ENCODE results near the gene NACC2.

Gene NACC2

GRCh38 chr9:136009516-136009915 lies 85.6 kb downstream of the NACC2 start:
- no peak overlapping the region for H2BK120ac ChIP-seq (ENCODE audit: low read depth, low read length)
- peaks cover 36 to 54% of the 10 kb centered on the region in 2 donors for H3K4me1 ChIP-seq (ENCODE audit: control insufficient read depth in 2 of 2, insufficient read depth in 1 of 2, low read depth in 1 of 2, low read length in 2 of 2)
- no peak overlapping the region for H3K9ac ChIP-seq (ENCODE audit: low read depth, low read length, poor library complexity)
- DNase-seq (ENCODE audit: low spot score): no peak
- no peak overlapping the region for H3K14ac ChIP-seq (ENCODE audit: low read length)
- H4K8ac ChIP-seq (ENCODE audit: low read depth, low read length): peak overlapping the region; percentile 89
- H3K4ac ChIP-seq (ENCODE audit: low read length): no peak overlapping the region
- H2BK5ac ChIP-seq (ENCODE audit: low read length): no peak overlapping the region
- peak overlapping the region; percentile 66 for H2BK12ac ChIP-seq (ENCODE audit: low read length)
- H2BK15ac ChIP-seq (ENCODE audit: low read length): peak overlapping the region; percentile 88
- peaks cover 0 to 2% of the 10 kb centered on the region in 2 donors for H3K9me3 ChIP-seq (replicated peaks in 1 of 2; ENCODE audit: control insufficient read depth in 2 of 2, insufficient read depth in 1 of 2, low read depth in 1 of 2, low read length in 2 of 2)
- H3K23ac ChIP-seq (ENCODE audit: low read depth, low read length, poor library complexity): no peak overlapping the region
- H4K91ac ChIP-seq (ENCODE audit: low read depth, low read length, poor library complexity): peak overlapping the region; percentile 97
- H3K79me1 ChIP-seq (ENCODE audit: low read depth, low read length): peaks cover 7% of the 10 kb centered on the region
- no peak overlapping the region for H3K27ac ChIP-seq (replicated peaks; ENCODE audit: low read length)
- peak overlapping the region; percentile 96 for H2AK5ac ChIP-seq (ENCODE audit: low read depth, low read length)
- no CpG with 5 or more reads among the region's 16 CpGs for WGBS, 2 donors (ENCODE audit: extremely low coverage in 2 of 2, insufficient read length in 2 of 2, insufficient replicate concordance in 1 of 2)
- H3K4me3 ChIP-seq (ENCODE audit: low read length in 2 of 2): no peak overlapping the region
- H3K27me3 ChIP-seq (ENCODE audit: control insufficient read depth in 3 of 3, insufficient read depth in 3 of 3, low read depth in 1 of 3, low read length in 3 of 3): no peaks in the 10 kb centered on the region
- H3K36me3 ChIP-seq (replicated peaks in 1 of 2; ENCODE audit: control insufficient read depth in 2 of 2, insufficient read depth in 2 of 2, low read length in 2 of 2): peaks cover 0 to 4% of the 10 kb centered on the region in 2 donors
- no peak overlapping the region for H3K4me2 ChIP-seq (ENCODE audit: insufficient read depth, low read length, poor library complexity, severe bottlenecking)
- H3K18ac ChIP-seq (ENCODE audit: low read length): peak overlapping the region; percentile 13
- no peak overlapping the region for H2AFZ ChIP-seq (ENCODE audit: low read length)

GRCh38 chr9:136008693-136008997 lies 86.4 kb downstream of the NACC2 start:
- Histone ChIP-seq H4K8ac (ENCODE audit: low read depth, low read length) (no peak overlapping the region), H2BK5ac (ENCODE audit: low read length) (peak overlapping the region; percentile 26), H3K36me3 (replicated peaks in 1 of 2; ENCODE audit: control insufficient read depth in 2 of 2, insufficient read depth in 2 of 2, low read length in 2 of 2) (peaks cover 0 to 4% of the 10 kb centered on the region in 2 donors), H2BK15ac (ENCODE audit: low read length) (peak overlapping the region; percentile 34), H2BK120ac (ENCODE audit: low read depth, low read length) (no peak overlapping the region), H3K4me2 (ENCODE audit: insufficient read depth, low read length, poor library complexity, severe bottlenecking) (no peak overlapping the region), H2BK12ac (ENCODE audit: low read length) (no peak overlapping the region), H3K79me1 (ENCODE audit: low read depth, low read length) (peaks cover 7% of the 10 kb centered on the region), H2AFZ (ENCODE audit: low read length) (peak overlapping the region; percentile 35), H3K18ac (ENCODE audit: low read length) (peak overlapping the region; percentile 44), H3K14ac (ENCODE audit: low read length) (no peak overlapping the region), H3K9me3 (replicated peaks in 1 of 2; ENCODE audit: control insufficient read depth in 2 of 2, insufficient read depth in 1 of 2, low read depth in 1 of 2, low read length in 2 of 2) (peaks cover 0 to 2% of the 10 kb centered on the region in 2 donors), H3K4me3 (ENCODE audit: low read length in 2 of 2) (no peak overlapping the region), H3K4me1 (ENCODE audit: control insufficient read depth in 2 of 2, insufficient read depth in 1 of 2, low read depth in 1 of 2, low read length in 2 of 2) (peaks cover 44 to 61% of the 10 kb centered on the region in 2 donors), H4K91ac (ENCODE audit: low read depth, low read length, poor library complexity) (no peak overlapping the region), H3K27ac (replicated peaks; ENCODE audit: low read length) (no peak overlapping the region), H2AK5ac (ENCODE audit: low read depth, low read length) (peak overlapping the region; percentile 96), H3K23ac (ENCODE audit: low read depth, low read length, poor library complexity) (no peak overlapping the region), H3K4ac (ENCODE audit: low read length) (no peak overlapping the region), H3K9ac (ENCODE audit: low read depth, low read length, poor library complexity) (no peak overlapping the region), H3K27me3 (ENCODE audit: control insufficient read depth in 3 of 3, insufficient read depth in 3 of 3, low read depth in 1 of 3, low read length in 3 of 3) (no peaks in the 10 kb centered on the region)
- no CpG with 5 or more reads among the region's 21 CpGs for WGBS, 2 donors (ENCODE audit: extremely low coverage in 2 of 2, insufficient read length in 2 of 2, insufficient replicate concordance in 1 of 2)
- DNase-seq (ENCODE audit: low spot score): no peak

- Histone ChIP-seq H3K36me3 (replicated peaks in 1 of 2; ENCODE audit: control insufficient read depth in 2 of 2, insufficient read depth in 2 of 2, low read length in 2 of 2) (peaks cover 0 to under 1% of the 10 kb centered on the region in 2 donors), H3K18ac (ENCODE audit: low read length) (peak overlapping the region; percentile 91), H3K27ac (replicated peaks; ENCODE audit: low read length) (peak overlapping the region; percentile 5), H4K91ac (ENCODE audit: low read depth, low read length, poor library complexity) (peak overlapping the region; percentile 50), H3K79me1 (ENCODE audit: low read depth, low read length) (peaks cover 7% of the 10 kb centered on the region), H2AFZ (ENCODE audit: low read length) (peak overlapping the region; percentile 35), H3K4me2 (ENCODE audit: insufficient read depth, low read length, poor library complexity, severe bottlenecking) (no peak overlapping the region), H2AK5ac (ENCODE audit: low read depth, low read length) (peak overlapping the region; percentile 89), H2BK15ac (ENCODE audit: low read length) (peak overlapping the region; percentile 51), H3K4me3 (ENCODE audit: low read length in 2 of 2) (no peak overlapping the region), H3K4me1 (ENCODE audit: control insufficient read depth in 2 of 2, insufficient read depth in 1 of 2, low read depth in 1 of 2, low read length in 2 of 2) (peaks cover 49 to 66% of the 10 kb centered on the region in 2 donors), H3K4ac (ENCODE audit: low read length) (peak overlapping the region; percentile 47), H3K9me3 (replicated peaks in 1 of 2; ENCODE audit: control insufficient read depth in 2 of 2, insufficient read depth in 1 of 2, low read depth in 1 of 2, low read length in 2 of 2) (peaks cover 0 to 2% of the 10 kb centered on the region in 2 donors), H4K8ac (ENCODE audit: low read depth, low read length) (no peak overlapping the region), H2BK120ac (ENCODE audit: low read depth, low read length) (no peak overlapping the region), H2BK12ac (ENCODE audit: low read length) (peak overlapping the region; percentile 76), H2BK5ac (ENCODE audit: low read length) (no peak overlapping the region), H3K9ac (ENCODE audit: low read depth, low read length, poor library complexity) (no peak overlapping the region), H3K14ac (ENCODE audit: low read length) (no peak overlapping the region), H3K23ac (ENCODE audit: low read depth, low read length, poor library complexity) (no peak overlapping the region), H3K27me3 (ENCODE audit: control insufficient read depth in 3 of 3, insufficient read depth in 3 of 3, low read depth in 1 of 3, low read length in 3 of 3) (no peaks in the 10 kb centered on the region)
- DNase-seq (ENCODE audit: low spot score): no peak
- no CpG with 5 or more reads among the region's 24 CpGs for WGBS, 2 donors (ENCODE audit: extremely low coverage in 2 of 2, insufficient read length in 2 of 2, insufficient replicate concordance in 1 of 2)
These were observed 87.0 kb downstream of the NACC2 start for GRCh38 chr9:136007934-136008692.

- Histone ChIP-seq H3K23ac (ENCODE audit: low read depth, low read length, poor library complexity) (peak overlapping the region; percentile 21), H2BK15ac (ENCODE audit: low read length) (peak overlapping the region; percentile 10)
These were observed 87.7 kb downstream of the NACC2 start for GRCh38 chr9:136007276-136007933.

More at GRCh38 chr9:136007276-136007933, 87.7 kb downstream of the NACC2 start:
- H2AFZ ChIP-seq (ENCODE audit: low read length): peak overlapping the region; percentile 35
- H3K79me1 ChIP-seq (ENCODE audit: low read depth, low read length): peaks cover 7% of the 10 kb centered on the region
- H2BK12ac ChIP-seq (ENCODE audit: low read length): peak overlapping the region; percentile 41
- no peak overlapping the region for H3K4me2 ChIP-seq (ENCODE audit: insufficient read depth, low read length, poor library complexity, severe bottlenecking)
- peak overlapping the region in 1 of 2 donors; percentile 44 for H3K4me3 ChIP-seq (ENCODE audit: low read length in 2 of 2)
- H3K18ac ChIP-seq (ENCODE audit: low read length): peak overlapping the region; percentile 38
- WGBS, 2 donors (ENCODE audit: extremely low coverage in 2 of 2, insufficient read length in 2 of 2, insufficient replicate concordance in 1 of 2): no CpG with 5 or more reads among the region's 36 CpGs
- DNase-seq (ENCODE audit: low spot score): no peak
- H3K9me3 ChIP-seq (replicated peaks in 1 of 2; ENCODE audit: control insufficient read depth in 2 of 2, insufficient read depth in 1 of 2, low read depth in 1 of 2, low read length in 2 of 2): peaks cover 0 to 2% of the 10 kb centered on the region in 2 donors
- no peak overlapping the region for H2BK5ac ChIP-seq (ENCODE audit: low read length)
- no peak overlapping the region for H4K8ac ChIP-seq (ENCODE audit: low read depth, low read length)
- H3K36me3 ChIP-seq (replicated peaks in 1 of 2; ENCODE audit: control insufficient read depth in 2 of 2, insufficient read depth in 2 of 2, low read length in 2 of 2): no peaks in the 10 kb centered on the region
- H3K27ac ChIP-seq (replicated peaks; ENCODE audit: low read length): peak overlapping the region; percentile 10
- no peaks in the 10 kb centered on the region for H3K27me3 ChIP-seq (ENCODE audit: control insufficient read depth in 3 of 3, insufficient read depth in 3 of 3, low read depth in 1 of 3, low read length in 3 of 3)
- peaks cover 56 to 68% of the 10 kb centered on the region in 2 donors for H3K4me1 ChIP-seq (ENCODE audit: control insufficient read depth in 2 of 2, insufficient read depth in 1 of 2, low read depth in 1 of 2, low read length in 2 of 2)
- no peak overlapping the region for H4K91ac ChIP-seq (ENCODE audit: low read depth, low read length, poor library complexity)
- peak overlapping the region; percentile 91 for H3K9ac ChIP-seq (ENCODE audit: low read depth, low read length, poor library complexity)
- H2BK120ac ChIP-seq (ENCODE audit: low read depth, low read length): no peak overlapping the region
- H3K4ac ChIP-seq (ENCODE audit: low read length): no peak overlapping the region
- H3K14ac ChIP-seq (ENCODE audit: low read length): peak overlapping the region; percentile 65
- peak overlapping the region; percentile 29 for H2AK5ac ChIP-seq (ENCODE audit: low read depth, low read length)

Data from neuronal stem cell (in vitro differentiated cells).